Vagina (tissue), 2 donors: ENCODE measurements around the gene TNS1.

Experiments
- CTCF ChIP-seq, 3 experiments: fragments of 450-650 bp in 2 of 3; fragments of 200-600 bp in 1 of 3; sonication (generic) in 1 of 3; IDR thresholded peaks; one replicate each; pipeline ENCODE4 v1.5.1; 2017 to 2019; ENCODE audit warnings: antibody characterized with exemption in 3 of 3, mild to moderate bottlenecking in 2 of 3, moderate library complexity in 2 of 3
- POLR2A ChIP-seq, 2 donors: fragments of 450-650 bp; IDR thresholded peaks; one replicate each; pipeline ENCODE4 v1.6.1; 2017; ENCODE audit warnings: antibody characterized with exemption in 2 of 2, mild to moderate bottlenecking in 2 of 2, moderate library complexity in 2 of 2
- POLR2AphosphoS5 ChIP-seq, 2 donors: sonication (generic); formaldehyde crosslinking; IDR thresholded peaks; one replicate each; pipeline ENCODE4 v1.9.0; 2017; ENCODE audit warnings: antibody characterized with exemption in 2 of 2, mild to moderate bottlenecking in 2 of 2, low read depth in 1 of 2; ENCODE audit not compliant: insufficient read depth in 1 of 2

- TF ChIP-seq POLR2A (IDR thresholded peaks at IDR 0.05) (no peak), CTCF (IDR thresholded peaks at IDR 0.05) (no peak), POLR2AphosphoS5 (IDR thresholded peaks at IDR 0.05; ENCODE audit: insufficient read depth in 1 of 2, low read depth in 1 of 2) (no peak)
Measured at GRCh38 chr2:217933617-217933993, 69.2 kb downstream of the TNS1 start.
